Right cardiac atrium (tissue), 5 donors: ENCODE measurements around the gene LIF. TPM values are rescaled to one million over a fixed set of nuclear protein-coding genes. Genes with fewer than 3 reads are reported as not detected.

Source experiments
- ATAC-seq, 2 donors: fragments of 200-7000 bp; cut with Tn5 transposase; one replicate each; pipeline versions ENCODE4 v1.8.0 to v1.9.1; 2020; ENCODE audit warnings: moderate library complexity in 2 of 2, mild to moderate bottlenecking in 1 of 2
- DNase-seq, 3 donors: peaks; one replicate each; pipeline ENCODE4 v3.0.0-alpha.2; 2020
- H3K27ac ChIP-seq: one replicate; pipeline ENCODE4 v1.5.1; 2013; ENCODE audit warnings: mild to moderate bottlenecking, low read length, control low read depth, moderate library complexity
- H3K27me3 ChIP-seq: one replicate; pipeline ENCODE4 v1.6.1; 2013; ENCODE audit not compliant: control insufficient read depth, insufficient read depth
- H3K4me1 ChIP-seq: one replicate; pipeline ENCODE4 v1.6.1; 2013; ENCODE audit warnings: low read length; ENCODE audit not compliant: control insufficient read depth, insufficient read depth
- H3K4me3 ChIP-seq: one replicate; pipeline ENCODE4 v1.5.1; 2013; ENCODE audit warnings: low read length, control low read depth
- H3K9me3 ChIP-seq: one replicate; pipeline ENCODE4 v1.6.1; 2013; ENCODE audit warnings: low read length; ENCODE audit not compliant: control insufficient read depth
- WGBS: extraction: QIAGEN DNeasy Blood & Tissue Kit; methylation state at CpG from one replicate; pipeline ENCODE4 v1.1.7; 2013; 5-methylcytosine and 5-hydroxymethylcytosine counted together
- intact Hi-C, 4 donors: fragments of 100-400 bp; cut with DNase I; formaldehyde crosslinking; loops; one replicate each; pipeline versions ENCODE4 v1.11.0 to v1.14.0; 2022 to 2023
- polyA plus RNA-seq: library from polyadenylated mRNA; stranded (reverse); fragments of 200-250 nt; gene quantifications from one replicate; pipeline ENCODE4 v1.2.3, GENCODE V29; 2013
- total RNA-seq, 4 donors: library from RNA; stranded (reverse); fragmentation: NEBNext Ultra II Directional; extraction: Animal tissue kit (Norgen Biotek cat#: 25700); gene quantifications; one replicate each; pipeline ENCODE4 v1.2.1, GENCODE V29; 2021
- donor health status: healthy with polysubstance abuse.
- donor health status: DM: no; HTN: yes; CAD: no.
- donor health status: DM: no; HTN: no; CAD: no.
- donor health status: DM: no; HTN: yes; CAD: no; lungs with severe emphysema.
- donor health status: DM: yes; HTN: yes; CAD: no.

LIF gene
- total and polyA plus RNA-seq, 5 donors: 0.09 to 3.7 (median 0.54) TPM

DNA sequence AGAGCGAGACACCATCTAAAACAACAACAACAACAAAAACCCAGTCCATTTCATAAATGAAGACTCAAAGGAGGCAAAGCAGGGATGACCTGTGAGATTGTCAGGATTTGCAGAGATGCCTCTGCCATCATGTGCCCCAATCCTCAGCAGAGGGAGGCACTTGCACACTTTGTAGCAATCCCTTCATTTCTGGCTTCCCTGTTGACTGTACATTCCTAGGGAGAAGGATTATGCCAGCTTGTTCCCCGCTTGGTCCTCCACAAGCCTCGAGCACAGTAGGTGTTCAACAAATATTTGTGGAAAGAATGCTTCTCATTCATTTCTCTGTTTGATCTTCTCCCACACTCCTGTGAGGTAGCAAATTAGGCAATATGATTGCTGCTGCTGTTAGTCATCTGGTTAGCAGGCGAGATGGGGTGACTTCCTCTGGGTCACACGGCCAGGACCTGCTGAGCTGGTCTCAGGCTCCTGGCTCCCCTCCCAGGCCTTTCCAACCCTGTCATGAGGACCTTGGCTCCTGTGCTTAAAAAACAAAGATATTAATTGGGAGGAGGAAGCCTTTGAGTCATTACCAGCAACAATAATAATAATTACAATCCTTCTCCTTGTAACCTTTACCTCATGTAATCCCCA lies 34.1 kb downstream of the LIF start:
- H3K27ac ChIP-seq: no peak overlapping the region
- 52% methylated on average over 5 of the region's 5 CpGs for WGBS
- H3K9me3 ChIP-seq: no peaks in the 10 kb centered on the region
- ATAC-seq (peak; percentile 30 to 81), DNase-seq (peak; percentile 63 to 78 (median 70))
- H3K4me3 ChIP-seq: no peak overlapping the region
- H3K27me3 ChIP-seq: no peaks in the 10 kb centered on the region
- intact Hi-C loops: no loop called here
- no peaks in the 10 kb centered on the region for H3K4me1 ChIP-seq

GRCh38 chr22:30211124-30211820 lies 35.3 kb downstream of the LIF start:
- no peaks in the 10 kb centered on the region for H3K9me3 ChIP-seq
- H3K27me3 ChIP-seq: no peaks in the 10 kb centered on the region
- no peaks in the 10 kb centered on the region for H3K4me1 ChIP-seq
- no peak overlapping the region for H3K27ac ChIP-seq
- intact Hi-C loops: no loop called here
- 94% methylated on average over 18 of the region's 18 CpGs for WGBS
- ATAC-seq: no peak
- no peak for DNase-seq
- no peak overlapping the region for H3K4me3 ChIP-seq

DNA sequence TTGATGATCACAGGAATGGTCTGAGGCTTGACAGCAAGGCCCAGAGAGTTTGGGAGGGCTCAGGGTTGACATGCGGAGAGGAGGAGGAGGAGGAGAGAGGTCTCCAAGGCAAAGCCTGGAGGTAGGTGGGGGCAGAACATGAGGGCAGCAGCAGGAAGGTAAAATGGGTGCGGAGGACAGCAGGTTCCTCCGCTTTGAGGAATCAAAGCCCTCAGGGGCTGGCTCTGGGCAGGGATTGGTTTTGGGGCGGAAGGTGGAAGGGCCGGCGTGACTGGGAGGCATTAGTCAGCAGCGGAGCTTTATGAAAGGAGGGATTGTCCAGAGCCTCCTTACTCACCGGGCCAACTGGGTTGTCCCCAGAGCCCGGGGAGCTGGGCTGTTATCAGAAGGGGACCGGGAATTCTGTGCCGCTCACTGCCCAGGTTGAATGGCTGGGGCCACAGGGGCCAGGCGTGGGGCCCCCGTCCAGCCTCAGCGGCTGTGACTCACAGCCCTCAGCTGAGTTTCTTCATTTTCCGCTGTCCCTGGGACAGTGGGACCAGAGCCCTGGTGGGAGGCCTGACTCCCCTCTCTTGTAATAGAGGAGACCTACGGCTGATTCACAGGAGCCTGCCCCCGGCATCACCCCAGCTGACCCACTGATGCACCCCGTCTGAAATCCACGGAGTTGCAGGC lies 36.2 kb downstream of the LIF start:
- no peaks in the 10 kb centered on the region for H3K27me3 ChIP-seq
- ATAC-seq: no peak
- H3K9me3 ChIP-seq: no peaks in the 10 kb centered on the region
- intact Hi-C loops: no loop called here
- H3K27ac ChIP-seq: no peak overlapping the region
- 78% methylated on average over 19 of the region's 19 CpGs for WGBS
- H3K4me3 ChIP-seq: no peak overlapping the region
- H3K4me1 ChIP-seq: no peaks in the 10 kb centered on the region
- peak in 1 of 3 donors; percentile 68 for DNase-seq

DNA sequence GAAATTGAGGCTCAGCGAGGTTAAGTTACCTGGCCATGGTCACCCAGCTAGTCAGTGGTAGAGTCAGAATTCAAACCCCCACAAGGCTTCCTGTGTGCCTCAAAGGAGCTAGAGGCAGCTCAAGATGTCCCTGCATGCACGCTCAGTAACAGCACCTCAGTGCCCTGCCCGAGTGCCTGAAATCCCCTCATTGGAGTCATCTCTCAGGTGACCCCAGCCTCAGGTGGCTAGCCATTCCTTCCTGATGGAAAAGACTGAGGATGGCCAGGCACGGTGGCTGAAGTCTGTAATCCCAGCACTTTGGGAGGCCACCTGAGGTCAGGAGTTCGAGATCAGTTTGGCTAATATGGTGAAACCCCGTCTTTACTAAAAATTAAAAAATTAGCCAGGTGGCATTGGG lies 36.9 kb downstream of the LIF start:
- intact Hi-C loops: no loop called here

DNA sequence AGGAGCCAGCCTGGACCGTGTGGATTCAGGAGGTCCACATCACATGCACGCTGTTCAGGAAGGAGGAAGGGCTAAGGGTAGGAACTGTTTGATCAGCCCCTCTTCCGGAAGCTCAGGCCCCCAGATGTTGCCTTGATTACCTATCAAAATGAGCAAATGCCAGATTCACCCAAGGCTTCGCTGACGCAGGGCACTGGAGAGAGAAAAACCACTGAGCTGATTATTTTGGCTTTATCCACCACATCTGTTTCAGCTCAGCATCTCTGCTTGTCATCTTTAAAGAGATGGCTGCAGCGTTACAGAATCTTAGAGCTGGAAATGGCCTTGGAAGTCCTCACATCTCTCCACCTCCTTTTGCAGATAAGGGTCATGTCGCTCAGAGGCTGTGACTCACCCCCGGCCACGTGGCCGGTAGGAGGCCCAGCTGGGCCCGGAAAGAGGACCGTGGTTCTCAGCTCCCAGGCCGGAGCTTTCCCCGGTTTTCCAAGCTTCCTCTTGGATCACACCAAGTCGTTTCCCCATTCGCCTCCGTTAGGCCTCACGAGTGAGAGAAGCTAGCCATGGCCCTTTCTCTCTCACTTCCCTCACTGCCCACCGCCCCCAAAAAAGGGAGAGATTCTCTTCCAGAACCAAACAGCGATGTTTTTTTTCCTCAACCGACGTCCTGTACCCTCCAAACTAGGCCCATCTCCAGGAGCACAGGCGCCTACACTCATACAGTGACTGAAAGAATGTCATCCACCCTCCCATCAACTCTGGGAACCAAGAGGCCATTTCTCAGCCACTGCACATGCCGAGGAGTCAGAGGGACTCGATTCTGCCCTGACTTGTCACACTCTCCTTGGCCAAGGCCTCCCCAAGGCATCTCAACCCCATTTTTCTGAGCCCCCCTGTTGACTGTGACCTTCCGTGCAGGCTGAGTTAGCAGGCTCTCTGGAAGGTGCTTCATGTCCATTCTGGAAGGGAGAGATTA lies 37.6 kb downstream of the LIF start:
- Histone ChIP-seq H3K27ac (peak overlapping the region; percentile 78), H3K9me3 (no peaks in the 10 kb centered on the region), H3K4me3 (no peak overlapping the region), H3K27me3 (no peaks in the 10 kb centered on the region), H3K4me1 (no peaks in the 10 kb centered on the region)
- peak; percentile 88 to 91 (median 89) for DNase-seq
- WGBS: 41% methylated on average over 26 of the region's 26 CpGs
- ATAC-seq: peak; percentile 82 to 87
- intact Hi-C loops: no loop called here

More for the DNA sequence above, 36.9 kb downstream of the LIF start:
- Histone ChIP-seq H3K27ac (no peak overlapping the region), H3K4me3 (no peak overlapping the region), H3K4me1 (no peaks in the 10 kb centered on the region), H3K9me3 (no peaks in the 10 kb centered on the region), H3K27me3 (no peaks in the 10 kb centered on the region)
- WGBS: 94% methylated on average over 6 of the region's 6 CpGs
- ATAC-seq: no peak
- DNase-seq: no peak

GRCh38 chr22:30206944-30207343 lies 39.6 kb downstream of the LIF start:
- H3K4me3 ChIP-seq: no peak overlapping the region
- H3K9me3 ChIP-seq: no peaks in the 10 kb centered on the region
- no peak for ATAC-seq
- no peaks in the 10 kb centered on the region for H3K4me1 ChIP-seq
- peak in 2 of 3 donors; percentile 40 to 44 for DNase-seq
- H3K27me3 ChIP-seq: no peaks in the 10 kb centered on the region
- intact Hi-C loops: no loop called here
- no peak overlapping the region for H3K27ac ChIP-seq
- 61% methylated on average over 16 of the region's 16 CpGs for WGBS

DNA sequence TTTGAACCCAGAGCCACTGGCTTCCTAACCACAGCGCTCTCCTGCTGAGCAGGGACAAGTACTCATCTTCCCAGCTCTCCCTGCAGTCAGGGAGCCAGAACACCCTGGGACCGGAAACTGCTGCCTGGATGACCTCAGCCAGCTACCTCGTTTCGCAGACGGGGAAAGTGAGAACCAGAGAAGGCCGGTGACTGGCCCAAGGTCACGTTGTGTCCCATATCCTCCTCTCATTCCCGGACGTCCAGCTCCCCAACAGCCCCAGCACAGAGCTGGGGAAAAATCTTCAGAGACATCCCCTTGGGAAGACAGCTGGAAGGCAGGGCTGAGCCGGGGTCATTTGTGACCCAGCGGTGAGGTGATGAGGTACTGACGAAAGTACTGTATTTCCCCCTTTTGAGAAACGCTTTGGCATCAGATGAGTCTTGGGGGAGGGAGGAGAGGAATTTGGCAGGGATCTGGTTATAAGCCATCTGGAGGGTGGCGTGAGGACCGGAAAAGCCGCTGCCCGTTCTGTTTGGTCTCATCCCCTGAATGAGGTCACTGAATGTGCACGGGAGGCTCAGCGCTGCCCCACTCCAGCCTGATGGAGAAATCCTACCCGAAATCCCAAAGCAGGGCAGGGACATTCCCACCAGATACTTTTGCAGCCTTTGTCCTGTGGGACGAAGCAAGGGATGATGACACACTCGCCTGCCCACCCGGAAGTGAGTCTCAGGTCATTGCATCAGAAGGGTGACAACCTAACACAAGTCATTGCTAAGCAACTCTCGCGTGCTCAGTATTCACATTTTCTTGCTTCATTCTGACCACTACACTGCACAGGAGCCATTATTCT lies 41.1 kb downstream of the LIF start:
- no peaks in the 10 kb centered on the region for H3K4me1 ChIP-seq
- H3K4me3 ChIP-seq: no peak overlapping the region
- no peaks in the 10 kb centered on the region for H3K27me3 ChIP-seq
- WGBS: 43% methylated on average over 25 of the region's 25 CpGs
- intact Hi-C loops: no loop called here
- DNase-seq (peak; percentile 77 to 82 (median 77)), ATAC-seq (peak; percentile 27 to 72)
- H3K9me3 ChIP-seq: no peaks in the 10 kb centered on the region
- H3K27ac ChIP-seq: peak overlapping the region; percentile 60

DNA sequence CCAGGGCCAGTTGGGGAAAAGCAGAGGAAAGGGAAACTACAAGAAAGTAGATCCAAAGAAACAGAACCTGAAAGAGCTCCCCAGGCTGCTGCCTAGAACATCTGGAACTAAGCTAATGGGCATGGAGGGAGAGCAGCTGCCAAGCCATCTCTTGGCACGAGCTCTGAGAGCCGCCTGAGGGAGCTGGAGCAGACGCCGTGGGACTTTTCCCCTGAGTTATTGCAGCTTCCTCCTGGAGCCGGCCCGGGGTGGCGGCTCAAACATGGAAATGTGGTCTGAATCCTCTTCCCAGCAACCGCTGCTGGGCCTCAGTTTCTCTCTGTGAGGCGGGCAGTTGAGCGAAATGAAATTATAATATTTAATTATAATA lies 41.8 kb downstream of the LIF start:
- Histone ChIP-seq H3K9me3 (no peaks in the 10 kb centered on the region), H3K27ac (no peak overlapping the region), H3K4me3 (no peak overlapping the region), H3K27me3 (no peaks in the 10 kb centered on the region), H3K4me1 (no peaks in the 10 kb centered on the region)
- DNase-seq (peak; percentile 57 to 72 (median 69)), ATAC-seq (no peak)
- WGBS: 52% methylated on average over 10 of the region's 10 CpGs
- intact Hi-C loops: no loop called here

GRCh38 chr22:30204015-30204741 lies 42.4 kb downstream of the LIF start:
- H3K4me3 ChIP-seq: no peak overlapping the region
- no peak overlapping the region for H3K27ac ChIP-seq
- H3K9me3 ChIP-seq: no peaks in the 10 kb centered on the region
- H3K4me1 ChIP-seq: no peaks in the 10 kb centered on the region
- intact Hi-C loops: no loop called here
- ATAC-seq (no peak), DNase-seq (peak in 1 of 3 donors; percentile 23)
- WGBS: 67% methylated on average over 7 of the region's 7 CpGs
- H3K27me3 ChIP-seq: no peaks in the 10 kb centered on the region
